ENCODE data around the gene SLC35E4.
A peak's percentile ranks its signal among the peaks of the same experiment; 100 is the strongest.
"Not testable (repeated sequence)": the region's sequence is repeated elsewhere in the genome, so short reads cannot be mapped to it uniquely, and the experiment has no call there.

The SLC35E4 gene

GRCh38 chr22:30635273-30636225 is at the start of gene SLC35E4:
SLC35E4 (plus strand) TSS chr22:30635781; CDS start chr22:30636451, 670 bp downstream.
- peak; percentile 91 to 94 for DNase-seq (ENCODE audit: low read depth in 2 of 2)

GRCh38 chr22:30586414-30586813 is 49.2 kb upstream of the SLC35E4 start:
- DNase-seq (ENCODE audit: low read depth in 2 of 2) = no peak

GRCh38 chr22:30591191-30591587 is 44.4 kb upstream of the SLC35E4 start:
- DNase-seq (ENCODE audit: low read depth in 2 of 2) = no peak

GRCh38 chr22:30591588-30592359 is 43.8 kb upstream of the SLC35E4 start, which contains the start of gene PES1:
PES1 (minus strand) TSS chr22:30591910; CDS start chr22:30591833, 77 bp downstream.
- DNase-seq (ENCODE audit: low read depth in 2 of 2) = peak; percentile 88 to 93

GRCh38 chr22:30592360-30592713 is 43.2 kb upstream of the SLC35E4 start:
- not testable (repeated sequence) for DNase-seq (ENCODE audit: low read depth in 2 of 2)

- DNase-seq (ENCODE audit: low read depth in 2 of 2) = no peak
These were observed 39.4 kb upstream of the SLC35E4 start for GRCh38 chr22:30596199-30596598.

GRCh38 chr22:30596886-30597285 is 38.7 kb upstream of the SLC35E4 start:
- DNase-seq (ENCODE audit: low read depth in 2 of 2) = no peak

GRCh38 chr22:30598986-30599385 is 36.6 kb upstream of the SLC35E4 start:
- DNase-seq (ENCODE audit: low read depth in 2 of 2) = no peak

- DNase-seq (ENCODE audit: low read depth in 2 of 2) = no peak
These were observed 34.7 kb upstream of the SLC35E4 start for GRCh38 chr22:30600921-30601320.

- no peak for DNase-seq (ENCODE audit: low read depth in 2 of 2)
These were observed 34.1 kb upstream of the SLC35E4 start for GRCh38 chr22:30601464-30601863.

GRCh38 chr22:30602049-30602448 is 33.5 kb upstream of the SLC35E4 start:
- DNase-seq (ENCODE audit: low read depth in 2 of 2) = no peak

GRCh38 chr22:30603801-30604200 is 31.8 kb upstream of the SLC35E4 start:
- DNase-seq (ENCODE audit: low read depth in 2 of 2) = no peak

- no peak for DNase-seq (ENCODE audit: low read depth in 2 of 2)
These were observed 30.9 kb upstream of the SLC35E4 start for GRCh38 chr22:30604723-30605122.

GRCh38 chr22:30605449-30606110 is 30.0 kb upstream of the SLC35E4 start:
- DNase-seq (ENCODE audit: low read depth in 2 of 2) = peak in 1 of 2 donors; percentile 13

- no peak for DNase-seq (ENCODE audit: low read depth in 2 of 2)
These were observed 28.9 kb upstream of the SLC35E4 start, which contains the start of gene TCN2 for GRCh38 chr22:30606455-30607299. TCN2 (plus strand) TSS chr22:30607174; CDS start chr22:30607332, 158 bp downstream.

- no peak for DNase-seq (ENCODE audit: low read depth in 2 of 2)
These were observed 28.2 kb upstream of the SLC35E4 start for GRCh38 chr22:30607300-30607930.

GRCh38 chr22:30607939-30608338 is 27.6 kb upstream of the SLC35E4 start:
- DNase-seq (ENCODE audit: low read depth in 2 of 2) = no peak

- DNase-seq (ENCODE audit: low read depth in 2 of 2) = no peak
These were observed 26.1 kb upstream of the SLC35E4 start for GRCh38 chr22:30609260-30610185.

- DNase-seq (ENCODE audit: low read depth in 2 of 2) = no peak
These were observed 25.3 kb upstream of the SLC35E4 start for GRCh38 chr22:30610299-30610698.
